Mesodermal cell (in vitro differentiated cells): ENCODE data around the gene TSPAN5.

ENCODE experiments used
- H3K27ac ChIP-seq: 2 replicates; pipeline ENCODE4 v1.7.0; 2013; ENCODE audit warnings: mild to moderate bottlenecking, low read depth, low read length, moderate library complexity; ENCODE audit not compliant: severe bottlenecking
- H3K36me3 ChIP-seq: 2 replicates; pipeline ENCODE4 v1.7.1; 2013; ENCODE audit warnings: mild to moderate bottlenecking, low read length, moderate library complexity; ENCODE audit not compliant: control insufficient read depth, insufficient read depth
- H3K4me1 ChIP-seq: one replicate; pipeline ENCODE4 v1.7.1; 2013; ENCODE audit warnings: mild to moderate bottlenecking, low read length; ENCODE audit not compliant: insufficient read depth, control insufficient read depth, poor library complexity, severe bottlenecking
- H3K4me3 ChIP-seq: 2 replicates; pipeline ENCODE4 v1.7.0; 2013; ENCODE audit warnings: low read length, control low read depth, mild to moderate bottlenecking; ENCODE audit not compliant: insufficient read depth, poor library complexity, severe bottlenecking; ENCODE audit errors: extremely low read depth
- H3K9me3 ChIP-seq: 2 replicates; pipeline ENCODE4 v1.7.1; 2013; ENCODE audit warnings: mild to moderate bottlenecking, low read length, moderate library complexity; ENCODE audit not compliant: control insufficient read depth
- WGBS, 2 experiments: methylation state at CpG; one replicate each; pipeline ENCODE4 v1.1.5; 2013; ENCODE audit warnings: missing lambda C conversion rate in 2 of 2; ENCODE audit not compliant: insufficient coverage in 2 of 2; 5-methylcytosine and 5-hydroxymethylcytosine counted together

Gene TSPAN5

DNA sequence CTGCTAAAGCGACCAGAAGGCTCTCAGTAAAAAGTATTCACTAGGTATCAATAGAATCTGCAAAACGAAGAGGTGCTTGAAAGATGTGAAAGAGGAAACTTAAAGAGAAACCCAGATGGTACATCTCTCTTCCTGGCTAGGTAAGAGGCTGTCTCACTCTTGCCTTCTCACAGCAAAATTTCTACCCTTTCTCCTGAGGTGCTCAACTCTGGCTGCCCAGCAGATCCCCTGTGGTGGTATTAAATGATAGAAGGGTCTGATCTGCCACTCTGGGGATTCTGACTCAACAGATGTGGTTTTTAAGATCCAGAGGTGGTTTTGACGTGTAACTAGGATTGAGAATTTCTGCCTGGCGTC lies 14.9 kb upstream of the TSPAN5 start:
- Histone ChIP-seq H3K36me3 (no peaks in the 10 kb centered on the region), H3K4me1 (peaks cover 17% of the 10 kb centered on the region), H3K4me3 (no peak overlapping the region), H3K27ac (peak overlapping the region; percentile 74), H3K9me3 (no peaks in the 10 kb centered on the region)
- 83 to 86% methylated on average over 1 to 3 of the region's 4 CpGs for WGBS, 2 experiments

DNA sequence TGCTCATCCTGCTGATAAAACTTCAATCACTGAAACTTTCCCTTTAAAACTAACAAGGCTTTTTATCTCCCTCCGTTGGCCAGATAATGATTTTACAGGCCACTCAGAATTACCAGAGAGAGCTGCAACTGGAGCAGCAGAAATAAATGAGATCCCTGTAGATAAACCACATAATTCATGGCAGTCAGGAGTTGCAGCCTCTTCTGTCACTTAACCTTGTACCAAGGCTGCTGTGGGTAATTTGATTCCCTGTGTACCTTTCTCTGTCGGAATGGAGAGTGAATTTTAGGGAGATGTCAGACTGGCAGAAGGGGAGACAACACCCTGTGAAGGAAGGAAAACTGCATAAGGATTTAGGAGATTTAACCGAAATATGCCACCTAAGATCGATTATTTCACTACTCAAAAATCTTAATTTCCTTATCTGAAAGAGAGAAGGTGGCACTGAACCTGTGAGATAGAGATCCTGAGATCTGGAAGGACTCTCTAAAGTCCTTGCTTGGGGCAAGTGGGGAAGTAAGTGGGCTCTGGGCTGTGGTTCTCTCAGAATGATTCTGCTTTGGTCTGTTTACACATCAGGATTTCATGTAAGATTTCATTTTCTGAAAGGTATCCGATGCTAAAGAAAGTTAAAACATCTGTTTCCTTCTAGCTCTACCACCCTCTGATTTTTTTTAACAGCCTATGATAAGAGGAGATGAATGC lies 14.3 kb upstream of the TSPAN5 start:
- 20 to 38% methylated on average over 1 of the region's 5 CpGs for WGBS, 2 experiments
- peak overlapping the region; percentile 74 for H3K27ac ChIP-seq
- no peaks in the 10 kb centered on the region for H3K36me3 ChIP-seq

DNA sequence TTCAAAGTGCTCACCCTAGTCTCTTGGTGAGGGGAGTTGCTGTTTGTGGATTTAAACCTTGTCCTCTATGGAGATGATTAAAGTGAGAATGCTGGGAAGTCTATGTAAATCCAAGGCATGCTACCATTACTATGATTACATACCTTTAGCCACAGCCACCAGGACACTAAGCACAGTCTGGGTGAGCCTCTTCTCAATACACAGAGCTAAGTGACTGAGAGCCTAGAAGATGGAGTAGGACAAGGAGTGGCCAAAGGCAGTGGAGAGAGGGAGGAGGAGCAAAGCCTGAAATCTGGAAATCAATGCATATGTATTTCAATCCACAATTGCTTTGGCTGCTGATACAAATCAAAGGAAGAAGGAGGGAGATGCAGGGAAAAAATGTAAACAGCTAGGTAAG lies 12.7 kb upstream of the TSPAN5 start:
- no peaks in the 10 kb centered on the region for H3K9me3 ChIP-seq
- H3K27ac ChIP-seq = no peak overlapping the region
- peaks cover 12% of the 10 kb centered on the region for H3K4me1 ChIP-seq
- no peaks in the 10 kb centered on the region for H3K36me3 ChIP-seq
- no peak overlapping the region for H3K4me3 ChIP-seq

More for the DNA sequence above, 14.3 kb upstream of the TSPAN5 start:
- Histone ChIP-seq H3K9me3 (no peaks in the 10 kb centered on the region), H3K4me1 (peaks cover 14% of the 10 kb centered on the region), H3K4me3 (no peak overlapping the region)

DNA sequence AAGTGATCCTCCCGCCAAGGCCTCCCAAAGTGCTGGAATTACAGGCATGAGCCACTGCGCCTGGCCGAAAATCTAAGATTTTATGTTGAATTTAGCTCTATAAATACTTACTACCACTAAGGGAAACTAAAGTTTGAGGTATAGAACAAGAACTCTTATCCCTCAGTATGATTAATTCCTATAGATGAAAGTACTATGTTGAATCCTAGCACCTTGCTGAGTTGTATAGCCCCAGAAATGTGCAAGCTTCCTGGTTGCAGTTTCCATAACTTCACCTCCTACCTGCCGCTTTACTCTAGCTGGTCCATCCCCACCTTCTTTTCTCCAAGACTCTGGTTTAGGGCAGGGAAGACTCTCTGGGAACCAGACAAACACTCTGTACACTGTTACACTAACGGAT lies 11.8 kb upstream of the TSPAN5 start:
- no peaks in the 10 kb centered on the region for H3K36me3 ChIP-seq
- no peak overlapping the region for H3K4me3 ChIP-seq
- H3K27ac ChIP-seq = no peak overlapping the region
- 89 to 100% methylated on average over 1 to 2 of the region's 5 CpGs for WGBS, 2 experiments
- H3K9me3 ChIP-seq = peaks cover 9% of the 10 kb centered on the region
- peaks cover 12% of the 10 kb centered on the region for H3K4me1 ChIP-seq

DNA sequence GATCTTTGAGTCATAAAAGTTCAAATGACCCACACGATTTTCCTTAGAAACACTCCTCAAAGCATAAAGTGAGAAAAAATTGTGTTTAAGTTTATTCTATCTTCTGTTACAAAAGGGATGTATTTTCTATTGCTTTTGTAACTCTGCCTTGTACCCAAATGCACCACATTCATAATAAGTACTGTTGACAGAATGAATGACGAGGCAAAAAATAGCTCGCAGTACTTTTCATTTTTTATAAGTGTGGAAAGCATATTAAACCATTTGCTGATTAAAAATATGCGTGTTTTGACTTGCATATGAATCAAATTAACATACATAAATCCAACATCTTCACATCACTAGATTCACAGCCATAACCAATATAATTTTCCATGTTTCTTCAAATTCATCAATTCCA lies 11.2 kb upstream of the TSPAN5 start:
- WGBS, 2 experiments = no CpG with 5 or more reads among the region's 4 CpGs
- Histone ChIP-seq H3K4me3 (no peak overlapping the region), H3K27ac (no peak overlapping the region), H3K4me1 (peaks cover 10% of the 10 kb centered on the region), H3K9me3 (peaks cover 15% of the 10 kb centered on the region), H3K36me3 (no peaks in the 10 kb centered on the region)

DNA sequence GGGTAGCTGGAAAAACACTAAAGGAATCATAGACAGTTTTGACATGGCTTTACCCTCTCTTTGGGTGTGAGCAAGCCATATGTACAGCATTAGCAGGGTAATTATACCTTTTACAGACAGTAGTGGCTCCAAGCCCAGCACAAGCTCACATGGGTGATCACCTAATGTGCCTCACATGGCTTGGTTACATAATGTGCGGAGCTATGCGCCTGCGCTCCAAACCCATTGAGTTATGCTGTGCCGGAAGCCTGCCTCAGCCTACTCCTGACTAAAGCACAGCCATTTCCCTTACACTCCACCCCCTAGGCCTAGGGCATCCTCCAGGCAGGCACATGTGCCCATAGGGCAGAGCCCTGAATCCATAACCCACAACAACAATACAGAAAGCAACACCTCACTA lies 6.5 kb upstream of the TSPAN5 start:
- H3K36me3 ChIP-seq = no peaks in the 10 kb centered on the region
- H3K9me3 ChIP-seq = peaks cover 20% of the 10 kb centered on the region
- no peak overlapping the region for H3K4me3 ChIP-seq
- H3K27ac ChIP-seq = no peak overlapping the region
- peaks cover 17% of the 10 kb centered on the region for H3K4me1 ChIP-seq
- WGBS, 2 experiments = 98 to 100% methylated on average over 4 of the region's 4 CpGs

DNA sequence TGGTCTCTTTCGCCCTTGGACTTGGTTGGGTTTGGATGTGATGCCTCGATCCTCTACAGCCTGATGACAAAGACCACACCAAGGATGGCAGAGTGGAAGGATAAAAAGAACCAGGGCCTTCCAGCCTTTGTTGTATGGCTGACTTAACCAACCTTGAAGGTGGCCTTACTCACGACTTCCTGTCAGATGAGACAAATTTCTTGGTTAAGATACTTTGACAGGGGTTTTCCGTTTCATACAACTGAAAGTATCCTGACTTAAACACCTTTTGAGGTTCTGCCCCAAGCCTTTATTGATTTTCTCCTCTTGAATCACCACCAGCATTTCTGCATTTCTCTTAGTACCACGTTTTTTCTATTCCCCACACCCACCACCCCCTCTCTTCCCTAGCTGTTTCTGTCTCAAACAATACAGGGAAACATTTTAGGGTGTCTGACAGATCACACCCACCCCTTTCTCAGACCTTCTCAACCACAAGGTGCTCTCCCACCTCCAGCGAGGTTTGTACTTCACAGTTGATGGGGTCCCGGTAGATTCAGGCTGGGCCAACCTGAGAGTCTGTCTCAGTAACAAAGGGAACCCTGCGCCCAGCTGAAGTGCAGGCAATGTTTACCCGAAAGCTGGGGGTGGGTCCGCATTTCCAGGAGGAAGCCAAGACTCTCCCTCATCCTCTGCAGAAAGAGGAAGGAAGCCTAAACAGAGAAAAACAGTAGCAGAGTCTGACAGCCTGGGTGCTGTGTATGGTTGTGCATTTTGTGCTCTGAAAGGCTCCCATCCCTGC lies 5.0 kb upstream of the TSPAN5 start:
- 70 to 79% methylated on average over 5 to 8 of the region's 10 CpGs for WGBS, 2 experiments
- Histone ChIP-seq H3K36me3 (no peaks in the 10 kb centered on the region), H3K27ac (peak overlapping the region; percentile 10)

DNA sequence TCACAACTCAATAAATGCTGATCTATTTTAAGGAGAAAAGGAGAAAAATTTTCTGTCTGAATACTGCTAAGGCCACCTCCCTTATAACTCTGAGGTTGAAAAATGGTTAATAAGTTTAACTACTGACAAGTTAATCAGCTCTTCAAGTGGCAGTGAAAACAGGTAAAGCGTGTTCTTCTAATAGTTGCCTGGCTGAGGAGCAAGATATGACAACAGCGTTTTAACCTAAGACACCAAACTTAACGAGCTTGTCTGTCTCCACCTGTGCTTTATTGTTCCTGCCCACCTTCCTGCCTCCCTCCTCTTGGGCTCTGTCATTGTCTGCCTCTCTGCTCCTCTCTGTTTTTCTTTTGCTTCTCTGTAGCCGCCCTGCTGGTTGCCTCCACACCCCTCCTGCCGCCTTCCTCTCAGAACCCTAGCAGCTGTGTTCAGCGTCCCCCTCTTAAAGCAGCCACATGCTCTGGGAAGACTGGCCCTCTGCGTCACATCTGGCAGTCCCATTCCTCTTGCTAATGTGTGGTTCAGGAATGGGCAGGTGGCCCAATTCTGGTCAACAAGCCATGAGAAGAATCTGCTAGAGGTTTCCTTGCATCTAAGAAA lies 4.3 kb upstream of the TSPAN5 start:
- Histone ChIP-seq H3K27ac (no peak overlapping the region), H3K4me3 (no peak overlapping the region), H3K9me3 (peaks cover 20% of the 10 kb centered on the region), H3K36me3 (no peaks in the 10 kb centered on the region), H3K4me1 (peaks cover 26% of the 10 kb centered on the region)
- 27 to 37% methylated on average over 6 to 7 of the region's 7 CpGs for whole genome bisulfite sequencing, 2 experiments

More for the DNA sequence above, 5.0 kb upstream of the TSPAN5 start:
- no peak overlapping the region for H3K4me3 ChIP-seq
- peaks cover 20% of the 10 kb centered on the region for H3K9me3 ChIP-seq
- peaks cover 26% of the 10 kb centered on the region for H3K4me1 ChIP-seq

DNA sequence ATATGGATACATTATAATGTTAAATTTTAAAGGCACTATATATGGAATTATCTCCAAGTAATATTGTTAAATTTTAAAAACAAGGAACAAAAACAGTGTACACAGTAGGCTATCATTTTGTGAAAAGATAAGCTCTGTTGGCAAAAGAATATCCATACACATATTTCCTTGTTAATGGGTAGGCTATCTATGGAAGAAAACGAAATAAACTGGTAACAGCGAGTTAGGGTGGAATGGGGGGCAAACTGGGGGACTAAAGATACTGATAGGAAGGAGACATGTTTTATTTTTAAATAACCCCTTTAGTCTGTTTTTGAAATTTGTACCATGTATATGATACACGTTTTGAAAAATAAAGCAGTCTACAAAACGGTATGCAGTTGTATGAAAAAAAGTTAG lies 3.6 kb upstream of the TSPAN5 start:
- 54% methylated on average over 2 of the region's 4 CpGs; no CpG with 5 or more reads in 1 of the 2 experiments for WGBS, 2 experiments
- Histone ChIP-seq H3K4me3 (no peak overlapping the region), H3K36me3 (no peaks in the 10 kb centered on the region), H3K27ac (no peak overlapping the region), H3K4me1 (peaks cover 26% of the 10 kb centered on the region), H3K9me3 (peaks cover 20% of the 10 kb centered on the region)

DNA sequence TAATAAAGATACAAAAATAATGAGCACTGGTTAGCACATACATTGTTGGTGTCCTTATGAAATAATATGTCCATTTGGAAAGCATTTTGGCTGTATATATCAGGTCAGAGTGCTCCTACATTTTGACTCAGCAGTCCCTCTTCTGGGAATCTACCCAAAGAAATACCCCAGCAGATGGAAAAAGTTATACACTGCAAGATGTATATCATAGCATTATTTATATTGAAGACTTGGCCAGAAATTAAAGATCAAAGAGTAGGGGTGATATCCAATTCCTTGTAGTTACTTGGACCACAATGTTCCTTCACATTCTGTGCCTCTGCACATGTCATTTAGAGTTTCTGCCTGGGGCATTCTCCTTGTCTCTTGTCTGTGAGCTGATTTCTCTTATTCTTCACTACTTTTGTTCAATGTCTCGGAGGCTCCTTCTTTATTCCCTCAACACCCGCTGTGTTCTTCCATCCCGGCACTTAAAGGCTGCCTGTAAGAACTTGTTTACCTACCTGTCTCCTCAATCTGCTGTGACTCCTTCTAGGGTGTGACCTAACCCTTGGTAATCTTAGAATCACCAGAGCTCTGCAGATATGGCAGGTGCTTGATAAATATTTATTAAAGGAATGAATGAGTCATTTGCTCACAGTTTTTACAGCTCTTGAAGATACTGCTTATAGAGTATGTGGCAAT lies 3.1 kb upstream of the TSPAN5 start:
- Histone ChIP-seq H3K27ac (no peak overlapping the region), H3K36me3 (no peaks in the 10 kb centered on the region), H3K4me1 (peaks cover 26% of the 10 kb centered on the region), H3K4me3 (no peak overlapping the region), H3K9me3 (peaks cover 20% of the 10 kb centered on the region)
- 35 to 49% methylated on average over 2 to 3 of the region's 3 CpGs for WGBS, 2 experiments
